Measurements from ENCODE around the gene IGF2.

GRCh38 chr11:2102132-2102882 lies 36.9 kb downstream of the IGF2 start:
- TF ChIP-seq YY1 (IDR thresholded peaks at IDR 0.05; ENCODE audit: insufficient read depth, insufficient read length) (no peak), SUZ12 (IDR thresholded peaks at IDR 0.05; ENCODE audit: extremely low read depth, insufficient read depth, insufficient read length) (no peak)
